DMS53 (cell line): ENCODE results near the gene SMIM45.
A peak's percentile ranks its signal among the peaks of the same experiment; 100 is the strongest.

ENCODE experiments used
- DNase-seq: peaks from one replicate; lab custom pipeline; 2025; lab: John Stamatoyannopoulos, UW

Gene SMIM45

GRCh38 chr22:41951898-41952474 lies at the start of gene SMIM45:
Gene SMIM45 (plus strand): TSS chr22:41952150.
- no peak for DNase-seq

GRCh38 chr22:41902932-41903421 lies 49.0 kb upstream of the SMIM45 start:
- peak; percentile 35 for DNase-seq

GRCh38 chr22:41904450-41905410 lies 47.2 kb upstream of the SMIM45 start:
- no peak for DNase-seq

DNA sequence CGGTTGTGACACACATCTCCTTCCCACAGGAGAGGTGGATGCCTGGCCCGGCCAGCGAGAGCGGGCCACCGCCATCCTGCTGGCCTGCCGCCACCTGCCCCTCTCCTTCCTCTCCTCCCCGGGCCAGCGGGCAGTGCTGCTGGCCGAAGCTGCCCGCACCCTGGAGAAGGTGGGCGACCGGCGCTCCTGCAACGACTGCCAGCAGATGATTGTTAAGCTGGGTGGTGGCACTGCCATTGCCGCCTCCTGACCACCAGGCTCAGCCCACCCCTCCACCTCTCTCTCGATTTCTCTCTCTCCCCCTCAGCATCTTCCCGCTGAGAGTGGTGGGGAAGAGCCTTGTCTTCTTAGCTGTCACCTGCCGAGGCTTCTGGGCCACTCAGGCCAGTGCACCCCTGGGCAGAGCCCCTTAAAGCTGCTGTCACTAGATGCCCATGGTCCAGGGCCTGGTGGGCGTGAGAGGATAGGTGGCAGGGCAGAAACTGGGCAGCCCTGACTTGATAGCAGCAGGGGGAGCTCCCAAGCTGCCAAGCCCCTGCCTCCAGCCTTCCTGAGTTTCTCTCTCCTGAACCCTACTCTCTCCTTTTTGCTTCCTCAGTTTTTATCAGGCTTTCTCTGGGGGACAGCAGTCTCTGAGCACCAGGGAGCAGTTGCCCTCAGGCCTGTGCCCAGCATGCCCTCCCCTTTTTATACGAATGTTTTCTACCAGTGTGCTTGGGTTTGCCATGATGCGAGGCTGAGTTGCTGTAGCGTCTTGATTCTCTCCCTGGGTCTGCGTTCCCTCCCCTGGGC lies 46.3 kb upstream of the SMIM45 start:
- DNase-seq, result no peak

DNA sequence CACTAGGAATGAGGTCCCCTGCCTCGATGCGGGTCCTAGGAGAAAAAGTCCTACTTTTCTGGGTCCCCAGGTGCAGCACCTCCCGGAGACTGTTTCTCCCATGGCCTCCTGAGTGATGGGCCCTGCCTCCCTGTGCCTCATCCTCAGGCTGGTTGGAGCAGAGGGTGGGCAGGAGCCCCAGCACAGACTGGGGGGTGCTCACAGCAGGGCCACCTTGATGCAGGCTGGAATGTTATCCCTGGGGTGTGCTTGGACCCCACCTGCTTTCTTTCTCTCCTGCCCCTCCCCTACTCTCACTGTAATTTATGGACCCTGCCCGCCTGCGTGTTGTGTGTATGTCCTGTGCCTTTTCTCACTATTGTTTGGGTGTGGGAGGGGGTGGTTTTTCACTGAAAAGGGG lies 45.1 kb upstream of the SMIM45 start:
- DNase-seq, result no peak

- no peak for DNase-seq
These were observed 44.2 kb upstream of the SMIM45 start for GRCh38 chr22:41907436-41908401.

- DNase-seq, result peak; percentile 23
These were observed 43.3 kb upstream of the SMIM45 start for GRCh38 chr22:41908411-41909309.

- DNase-seq, result peak; percentile 63
These were observed 42.5 kb upstream of the SMIM45 start for GRCh38 chr22:41909310-41910049.

GRCh38 chr22:41910050-41911000 lies 41.6 kb upstream of the SMIM45 start:
- DNase-seq, result peak; percentile 71

- DNase-seq, result peak; percentile 39
These were observed 40.8 kb upstream of the SMIM45 start for GRCh38 chr22:41911001-41911611.

- DNase-seq, result no peak
These were observed 39.5 kb upstream of the SMIM45 start for GRCh38 chr22:41912338-41913039.

- DNase-seq, result no peak
These were observed 38.8 kb upstream of the SMIM45 start for GRCh38 chr22:41913040-41913719.

- peak; percentile 49 for DNase-seq
These were observed 38.0 kb upstream of the SMIM45 start for GRCh38 chr22:41913842-41914534.

DNA sequence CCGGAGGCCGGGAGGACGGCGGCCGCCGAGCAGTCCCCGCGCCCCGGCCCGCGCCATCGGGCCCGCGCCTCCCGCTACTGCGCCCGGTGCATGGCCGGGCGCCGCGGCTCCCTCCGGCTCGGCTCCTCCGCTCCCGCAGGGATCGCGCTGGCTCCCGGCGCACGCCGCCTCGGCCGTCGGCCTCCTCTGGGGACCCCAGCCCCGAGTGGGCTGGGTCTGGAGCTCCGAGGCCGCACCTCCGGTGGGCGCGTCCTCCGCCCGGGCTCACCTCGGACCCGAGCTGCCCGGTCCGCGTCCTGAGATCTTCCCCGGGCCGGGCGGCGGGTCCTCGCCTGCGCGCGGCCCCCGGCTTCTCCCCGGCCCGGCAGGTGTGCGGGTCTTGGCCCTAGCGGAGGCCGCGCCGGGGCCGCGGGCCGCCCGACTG lies 37.3 kb upstream of the SMIM45 start:
- peak; percentile 55 for DNase-seq

GRCh38 chr22:41915035-41915785 lies 36.7 kb upstream of the SMIM45 start, which contains the start of gene SHISA8:
Gene SHISA8 (minus strand): TSS chr22:41915074. CDS start chr22:41914667, 407 bp downstream.
- DNase-seq, result peak; percentile 71
